ENCODE results near the gene SEC16B. TPM values are rescaled to one million over a fixed set of nuclear protein-coding genes. Genes with fewer than 3 reads are reported as not detected.

SEC16B gene
- total and polyA plus RNA-seq, 2 of the 8 experiments (the other 6 are each of a cell fraction or from before 2014, with no cell fraction given) = 0.56 to 0.94 TPM

GRCh38 chr1:177948336-177948972 lies 21.4 kb downstream of the SEC16B start (continued):
- TF ChIP-seq ATF2 (IDR thresholded peaks at IDR 0.05; ENCODE audit: low read length) (no peak), RAD21 (IDR thresholded peaks at IDR 0.05 in 1 of 2, conservative IDR thresholded peaks at IDR 0.05 in 1 of 2; ENCODE audit: low read depth in 2 of 2, low read length in 2 of 2) (peak; percentile 67 to 78), SP2 (IDR thresholded peaks at IDR 0.05; ENCODE audit: low read length) (no peak), TAF1 (IDR thresholded peaks at IDR 0.05; ENCODE audit: low read depth, low read length) (no peak), HDAC6 (IDR thresholded peaks at IDR 0.05; ENCODE audit: low read depth, low read length) (no peak), HDAC2 (IDR thresholded peaks at IDR 0.05; ENCODE audit: borderline replicate concordance in 1 of 2, low read depth in 2 of 2, low read length in 2 of 2) (0 out of 4 replicates have a peak, but pooled peaks of 1 of the 2 experiments have one; percentile 56), YY1 (IDR thresholded peaks at IDR 0.05; ENCODE audit: low read depth, low read length) (0 out of 2 replicates have a peak, but pooled peaks have one; percentile 18)

Data from H1 (cell line).